Measurements from ENCODE around the gene MYO1D. TPM values are rescaled to one million over a fixed set of nuclear protein-coding genes. Genes with fewer than 3 reads are reported as not detected.

Gene MYO1D
- polyA plus RNA-seq, 4 donors, result 10.3 to 30.6 (median 27.6) TPM

GRCh38 chr17:32520737-32521404, 356.1 kb downstream of the MYO1D start:
- no peak for DNase-seq (ENCODE audit: low read depth in 4 of 4, low spot score in 3 of 4)

GRCh38 chr17:32520104-32520701, 356.7 kb downstream of the MYO1D start:
- no peak for DNase-seq (ENCODE audit: low read depth in 4 of 4, low spot score in 3 of 4)

GRCh38 chr17:32519228-32520103, 357.5 kb downstream of the MYO1D start:
- no peak for DNase-seq (ENCODE audit: low read depth in 4 of 4, low spot score in 3 of 4)

- no peak for DNase-seq (ENCODE audit: low read depth in 4 of 4, low spot score in 3 of 4)
These were observed 358.2 kb downstream of the MYO1D start for GRCh38 chr17:32518646-32519227.

- no peak for DNase-seq (ENCODE audit: low read depth in 4 of 4, low spot score in 3 of 4)
These were observed 358.9 kb downstream of the MYO1D start for GRCh38 chr17:32517982-32518381.

GRCh38 chr17:32516940-32517701, 359.8 kb downstream of the MYO1D start:
- DNase-seq (ENCODE audit: low read depth in 4 of 4, low spot score in 3 of 4), result no peak

- no peak for DNase-seq (ENCODE audit: low read depth in 4 of 4, low spot score in 3 of 4)
These were observed 360.5 kb downstream of the MYO1D start for GRCh38 chr17:32516450-32516849.

GRCh38 chr17:32515677-32516383, 361.1 kb downstream of the MYO1D start:
- no peak for DNase-seq (ENCODE audit: low read depth in 4 of 4, low spot score in 3 of 4)

GRCh38 chr17:32514606-32515005, 362.3 kb downstream of the MYO1D start:
- DNase-seq (ENCODE audit: low read depth in 4 of 4, low spot score in 3 of 4), result no peak

- DNase-seq (ENCODE audit: low read depth in 4 of 4, low spot score in 3 of 4), result no peak
These were observed 363.3 kb downstream of the MYO1D start for GRCh38 chr17:32513579-32513978.

GRCh38 chr17:32512328-32512727, 364.6 kb downstream of the MYO1D start:
- no peak for DNase-seq (ENCODE audit: low read depth in 4 of 4, low spot score in 3 of 4)

GRCh38 chr17:32510466-32510865, 366.5 kb downstream of the MYO1D start:
- no peak for DNase-seq (ENCODE audit: low read depth in 4 of 4, low spot score in 3 of 4)

GRCh38 chr17:32508926-32509325, 368.0 kb downstream of the MYO1D start:
- DNase-seq (ENCODE audit: low read depth in 4 of 4, low spot score in 3 of 4), result no peak

- DNase-seq (ENCODE audit: low read depth in 4 of 4, low spot score in 3 of 4), result no peak
These were observed 372.5 kb downstream of the MYO1D start for GRCh38 chr17:32504166-32504990.

- no peak for DNase-seq (ENCODE audit: low read depth in 4 of 4, low spot score in 3 of 4)
These were observed 373.4 kb downstream of the MYO1D start for GRCh38 chr17:32503251-32504165.

GRCh38 chr17:32502710-32503109, 374.2 kb downstream of the MYO1D start:
- no peak for DNase-seq (ENCODE audit: low read depth in 4 of 4, low spot score in 3 of 4)

- no peak for DNase-seq (ENCODE audit: low read depth in 4 of 4, low spot score in 3 of 4)
These were observed 374.9 kb downstream of the MYO1D start for GRCh38 chr17:32502013-32502412.

GRCh38 chr17:32498391-32498790, 378.5 kb downstream of the MYO1D start:
- DNase-seq (ENCODE audit: low read depth in 4 of 4, low spot score in 3 of 4), result no peak

All from left renal pelvis (tissue), 4 donors.